Activated CD8-positive, alpha-beta T cell treated with anti-CD3 and anti-CD28 coated beads, Interleukin-2, amount 10 ng/mL, durations not matched to agents 7 days and 5 days (primary cell): ENCODE measurements around the gene PCDH9. TPM values are rescaled to one million over a fixed set of nuclear protein-coding genes. Genes with fewer than 3 reads are reported as not detected.

Experiments
- ATAC-seq: fragments of 150-1000 bp; cut with Tn5 transposase; one replicate; pipeline ENCODE4 v1.10.0; 2021; ENCODE audit warnings: moderate library complexity
- CTCF ChIA-PET: fragments of 350-600 bp; sonication (Branson Sonifier 250); formaldehyde crosslinking; loops from one replicate; lab custom pipeline; 2021; ENCODE audit warnings: antibody characterized with exemption; lab: Charles Lee
- POLR2A ChIA-PET: fragments of 350-600 bp; sonication (Branson Sonifier 250); formaldehyde crosslinking; loops from one replicate; lab custom pipeline; 2021; ENCODE audit warnings: antibody characterized with exemption; lab: Charles Lee
- DNase-seq: peaks from one replicate; pipeline ENCODE4 v3.0.0-alpha.2; 2020
- H3K27ac Mint-ChIP-seq: one replicate; pipeline ENCODE4 v1.8.0; 2021; ENCODE audit warnings: mild to moderate bottlenecking, mixed read lengths
- H3K27me3 Mint-ChIP-seq: one replicate; pipeline ENCODE4 v1.8.0; 2021; ENCODE audit warnings: low read depth, mixed read lengths
- H3K36me3 Mint-ChIP-seq: one replicate; pipeline ENCODE4 v1.8.0; 2021; ENCODE audit warnings: low read depth, mixed read lengths
- H3K4me1 Mint-ChIP-seq: one replicate; pipeline ENCODE4 v1.8.0; 2021; ENCODE audit warnings: low read depth, mixed read lengths
- H3K4me3 Mint-ChIP-seq: one replicate; pipeline ENCODE4 v1.8.0; 2021; ENCODE audit warnings: mild to moderate bottlenecking, mixed read lengths
- H3K9me3 Mint-ChIP-seq: one replicate; pipeline ENCODE4 v1.8.0; 2022; ENCODE audit warnings: mixed read lengths; ENCODE audit not compliant: insufficient read depth
- total RNA-seq, 2 experiments: library from RNA; stranded (reverse); gene quantifications; one replicate each; pipeline ENCODE4 v1.2.3, GENCODE V29; 2021

PCDH9 gene
- total RNA-seq, 2 experiments from 2014 or later, result 0.08 to 0.13 TPM

GRCh38 chr13:67148161-67148571 lies 82.0 kb downstream of the PCDH9 start:
- ChIA-PET POLR2A (no interaction called here), CTCF (no interaction called here)
- H3K27ac Mint-ChIP-seq, result no peak overlapping the region
- no peaks in the 10 kb centered on the region for H3K4me1 Mint-ChIP-seq
- H3K27me3 Mint-ChIP-seq, result no peaks in the 10 kb centered on the region
- H3K9me3 Mint-ChIP-seq, result no peaks in the 10 kb centered on the region
- DNase-seq (no peak), ATAC-seq (no peak)
- no peaks in the 10 kb centered on the region for H3K36me3 Mint-ChIP-seq
- no peak overlapping the region for H3K4me3 Mint-ChIP-seq

- ChIA-PET POLR2A (no interaction called here), CTCF (no interaction called here)
- H3K27me3 Mint-ChIP-seq, result no peaks in the 10 kb centered on the region
- no peaks in the 10 kb centered on the region for H3K4me1 Mint-ChIP-seq
- H3K36me3 Mint-ChIP-seq, result no peaks in the 10 kb centered on the region
- ATAC-seq (no peak), DNase-seq (no peak)
- H3K27ac Mint-ChIP-seq, result no peak overlapping the region
- no peak overlapping the region for H3K4me3 Mint-ChIP-seq
- no peaks in the 10 kb centered on the region for H3K9me3 Mint-ChIP-seq
Measured at GRCh38 chr13:67147342-67148133, 82.6 kb downstream of the PCDH9 start.

DNA sequence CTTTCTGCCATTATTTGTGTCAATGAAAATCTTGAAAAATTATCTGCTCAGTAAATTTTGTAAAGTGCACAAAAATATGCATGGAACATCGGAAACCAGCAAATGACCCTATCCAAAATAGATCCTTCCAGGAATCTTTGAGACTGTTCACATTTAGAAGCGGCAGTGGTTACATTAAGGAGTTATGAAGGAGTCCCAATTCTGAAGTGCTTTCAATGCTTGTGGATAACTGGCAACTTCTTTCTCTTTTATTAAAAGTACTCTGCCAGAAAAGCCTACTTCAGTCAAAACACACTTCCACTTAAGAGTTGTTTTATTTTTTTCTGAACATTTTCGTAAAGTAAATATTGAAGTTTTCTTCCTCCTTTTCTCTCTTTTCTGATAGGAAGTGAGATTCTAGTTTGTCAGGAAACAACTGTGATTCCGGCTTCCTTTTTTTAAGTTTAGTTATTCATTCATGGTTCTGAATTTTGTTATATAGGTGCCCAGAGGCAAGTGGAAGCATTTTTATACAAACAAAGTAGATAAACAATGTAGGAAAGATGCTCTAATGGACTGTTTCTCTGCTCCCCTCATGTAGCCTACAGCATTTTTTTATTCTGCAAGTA lies 83.5 kb downstream of the PCDH9 start:
- ATAC-seq (no peak), DNase-seq (no peak)
- Mint-ChIP-seq H3K36me3 (no peaks in the 10 kb centered on the region), H3K27ac (no peak overlapping the region), H3K4me3 (no peak overlapping the region), H3K9me3 (no peaks in the 10 kb centered on the region), H3K4me1 (no peaks in the 10 kb centered on the region), H3K27me3 (no peaks in the 10 kb centered on the region)
- POLR2A ChIA-PET, result no interaction called here
- CTCF ChIA-PET, result no interaction called here

- ChIA-PET CTCF (no interaction called here), POLR2A (no interaction called here)
- Mint-ChIP-seq H3K9me3 (no peaks in the 10 kb centered on the region), H3K4me1 (no peaks in the 10 kb centered on the region), H3K27me3 (no peaks in the 10 kb centered on the region), H3K36me3 (no peaks in the 10 kb centered on the region), H3K4me3 (no peak overlapping the region), H3K27ac (no peak overlapping the region)
- no peak for DNase-seq
- no peak for ATAC-seq
Measured at GRCh38 chr13:67145950-67146349, 84.2 kb downstream of the PCDH9 start.

- Mint-ChIP-seq H3K27ac (no peak overlapping the region), H3K9me3 (no peaks in the 10 kb centered on the region), H3K27me3 (no peaks in the 10 kb centered on the region), H3K4me1 (no peaks in the 10 kb centered on the region), H3K36me3 (no peaks in the 10 kb centered on the region), H3K4me3 (no peak overlapping the region)
- POLR2A ChIA-PET, result no interaction called here
- no peak for ATAC-seq
- DNase-seq, result no peak
- CTCF ChIA-PET, result no interaction called here
Measured at GRCh38 chr13:67143544-67144115, 86.5 kb downstream of the PCDH9 start.

GRCh38 chr13:67140006-67140405 lies 90.1 kb downstream of the PCDH9 start:
- H3K4me3 Mint-ChIP-seq, result no peak overlapping the region
- ATAC-seq, result no peak
- ChIA-PET POLR2A (no interaction called here), CTCF (no interaction called here)
- no peak for DNase-seq
- H3K27ac Mint-ChIP-seq, result no peak overlapping the region
- no peaks in the 10 kb centered on the region for H3K27me3 Mint-ChIP-seq
- H3K4me1 Mint-ChIP-seq, result no peaks in the 10 kb centered on the region
- H3K9me3 Mint-ChIP-seq, result no peaks in the 10 kb centered on the region
- no peaks in the 10 kb centered on the region for H3K36me3 Mint-ChIP-seq

DNA sequence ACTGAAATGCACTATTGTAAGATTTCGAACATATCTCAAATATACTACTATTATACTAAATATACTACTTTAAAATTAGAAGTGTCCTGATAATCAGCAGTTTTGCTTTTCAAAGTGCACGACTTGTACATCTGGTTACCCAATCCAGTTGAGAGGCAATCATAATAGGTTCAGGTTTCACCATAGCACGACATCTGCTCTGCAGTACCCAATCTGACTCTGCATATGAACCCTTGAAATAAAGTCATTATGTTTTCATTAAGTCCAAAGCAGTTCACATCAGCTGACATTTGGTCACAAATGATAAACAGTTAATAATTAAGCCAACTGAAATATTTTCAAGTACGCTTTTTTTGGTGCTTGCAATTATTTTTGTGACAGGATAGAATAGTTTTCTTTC lies 90.6 kb downstream of the PCDH9 start:
- ChIA-PET CTCF (no interaction called here), POLR2A (no interaction called here)
- Mint-ChIP-seq H3K36me3 (no peaks in the 10 kb centered on the region), H3K4me3 (no peak overlapping the region), H3K9me3 (no peaks in the 10 kb centered on the region), H3K4me1 (no peaks in the 10 kb centered on the region), H3K27me3 (no peaks in the 10 kb centered on the region), H3K27ac (no peak overlapping the region)
- DNase-seq (no peak), ATAC-seq (no peak)

DNA sequence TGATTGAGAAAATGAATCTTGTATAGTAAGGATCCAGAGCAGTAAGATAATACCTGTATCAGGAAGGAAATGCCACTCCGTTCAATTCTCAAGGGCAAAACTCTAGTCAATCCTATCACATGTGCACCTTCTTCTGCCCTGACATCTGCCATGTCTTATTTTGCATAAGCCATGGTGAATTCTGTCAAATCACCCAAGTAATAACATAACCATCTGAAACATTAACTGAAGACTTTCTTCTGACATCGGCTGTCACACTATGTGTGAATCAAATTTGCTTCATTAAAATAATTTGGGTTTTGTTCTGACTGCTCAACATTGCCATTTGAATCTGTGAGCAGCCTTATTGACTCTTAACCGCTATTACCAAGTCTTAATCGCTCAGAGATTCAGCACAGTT lies 91.2 kb downstream of the PCDH9 start:
- ATAC-seq (no peak), DNase-seq (no peak)
- no peaks in the 10 kb centered on the region for H3K36me3 Mint-ChIP-seq
- no peak overlapping the region for H3K4me3 Mint-ChIP-seq
- H3K27me3 Mint-ChIP-seq, result no peaks in the 10 kb centered on the region
- POLR2A ChIA-PET, result no interaction called here
- no peak overlapping the region for H3K27ac Mint-ChIP-seq
- H3K4me1 Mint-ChIP-seq, result no peaks in the 10 kb centered on the region
- CTCF ChIA-PET, result no interaction called here
- H3K9me3 Mint-ChIP-seq, result no peaks in the 10 kb centered on the region

DNA sequence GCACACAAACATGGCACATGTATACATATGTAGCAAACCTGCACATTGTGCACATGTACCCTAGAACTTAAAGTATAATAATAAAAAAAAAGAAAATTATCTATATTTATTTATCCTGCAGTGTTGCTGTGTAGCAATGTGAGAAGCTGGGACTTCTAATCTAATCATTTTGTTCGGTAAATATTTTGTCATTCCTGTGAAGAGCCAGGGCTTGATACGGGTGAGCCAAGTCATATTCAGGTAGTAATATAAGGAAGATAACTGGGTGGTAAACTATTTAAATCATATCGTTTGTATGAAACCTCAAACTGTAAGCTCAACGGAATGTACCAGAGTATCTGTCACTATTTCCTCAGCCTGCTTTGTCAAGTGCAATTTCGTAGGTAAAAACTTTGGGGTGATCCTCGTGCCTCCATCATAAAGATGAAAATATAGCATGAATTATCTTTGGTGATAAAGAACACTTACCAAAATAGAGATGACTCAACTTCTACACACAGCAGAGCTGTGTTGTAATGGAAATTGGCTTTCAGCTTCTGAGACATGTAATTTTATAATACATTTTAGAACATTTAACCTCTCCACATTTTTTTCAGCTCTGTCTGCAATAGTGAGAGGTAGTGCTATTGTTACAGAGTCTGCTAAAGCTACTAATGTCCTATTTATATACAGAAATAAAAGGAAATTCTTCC lies 92.9 kb downstream of the PCDH9 start:
- Mint-ChIP-seq H3K9me3 (no peaks in the 10 kb centered on the region), H3K27me3 (no peaks in the 10 kb centered on the region), H3K4me3 (no peak overlapping the region), H3K27ac (no peak overlapping the region), H3K4me1 (no peaks in the 10 kb centered on the region), H3K36me3 (no peaks in the 10 kb centered on the region)
- ATAC-seq (no peak), DNase-seq (no peak)
- ChIA-PET CTCF (no interaction called here), POLR2A (no interaction called here)

GRCh38 chr13:67136157-67136556 lies 94.0 kb downstream of the PCDH9 start:
- DNase-seq (no peak), ATAC-seq (no peak)
- Mint-ChIP-seq H3K27me3 (no peaks in the 10 kb centered on the region), H3K4me3 (no peak overlapping the region), H3K9me3 (no peaks in the 10 kb centered on the region), H3K4me1 (no peaks in the 10 kb centered on the region), H3K27ac (no peak overlapping the region), H3K36me3 (no peaks in the 10 kb centered on the region)
- ChIA-PET CTCF (no interaction called here), POLR2A (no interaction called here)

GRCh38 chr13:67135356-67135755 lies 94.8 kb downstream of the PCDH9 start:
- Mint-ChIP-seq H3K27ac (no peak overlapping the region), H3K4me3 (no peak overlapping the region), H3K36me3 (no peaks in the 10 kb centered on the region), H3K27me3 (no peaks in the 10 kb centered on the region), H3K9me3 (no peaks in the 10 kb centered on the region), H3K4me1 (no peaks in the 10 kb centered on the region)
- ChIA-PET POLR2A (no interaction called here), CTCF (no interaction called here)
- no peak for DNase-seq
- no peak for ATAC-seq
